ENCODE measurements around the gene GSE1.

GSE1 gene

GRCh38 chr16:85682516-85682915 lies 69.4 kb downstream of the GSE1 start:
- no peak overlapping the region for H3K4me3 ChIP-seq (ENCODE audit: insufficient read depth in 1 of 2, low read depth in 1 of 2, low read length in 2 of 2)
- H3K36me3 ChIP-seq (ENCODE audit: control insufficient read depth in 1 of 2, insufficient read depth in 2 of 2, low read depth in 1 of 2, low read length in 2 of 2) = peaks cover 23 to 36% of the 10 kb centered on the region in 2 experiments
- no peak overlapping the region for H4K91ac ChIP-seq (ENCODE audit: low read length)
- no peak overlapping the region for H2BK12ac ChIP-seq (ENCODE audit: low read length in 2 of 2)
- no peak overlapping the region for H2BK120ac ChIP-seq (ENCODE audit: low read depth, low read length)
- DNase-seq = no peak
- no peak overlapping the region for H3K27ac ChIP-seq (ENCODE audit: low read length, poor library complexity, severe bottlenecking)
- no peak overlapping the region for H3K18ac ChIP-seq (ENCODE audit: low read depth in 1 of 2, low read length in 2 of 2)
- H3K4me2 ChIP-seq (ENCODE audit: low read length, poor library complexity, severe bottlenecking) = no peak overlapping the region
- H3K9me3 ChIP-seq (ENCODE audit: control insufficient read depth, low read length) = no peaks in the 10 kb centered on the region
- H2AK5ac ChIP-seq (ENCODE audit: low read length, severe bottlenecking) = no peak overlapping the region
- no peak overlapping the region for H4K8ac ChIP-seq (ENCODE audit: low read length)
- H2AFZ ChIP-seq (ENCODE audit: low read depth, low read length) = no peak overlapping the region
- no peak overlapping the region for H2BK15ac ChIP-seq (ENCODE audit: low read depth, poor library complexity, severe bottlenecking)
- H3K27me3 ChIP-seq (ENCODE audit: control insufficient read depth in 1 of 2, insufficient read depth in 1 of 2, low read length in 2 of 2) = no peaks in the 10 kb centered on the region
- no peak overlapping the region for H3K23ac ChIP-seq (ENCODE audit: low read length in 2 of 2)
- H3K4ac ChIP-seq (ENCODE audit: low read depth in 1 of 2, low read length in 2 of 2) = no peak overlapping the region
- H3K9ac ChIP-seq (ENCODE audit: low read length) = no peak overlapping the region
- WGBS = 93% methylated on average over 9 of the region's 9 CpGs
- no peaks in the 10 kb centered on the region for H3K4me1 ChIP-seq (ENCODE audit: control insufficient read depth, insufficient read depth, low read depth, low read length)
- no peak overlapping the region for H2BK5ac ChIP-seq (ENCODE audit: low read depth, low read length, poor library complexity, severe bottlenecking)
- peaks cover 9% of the 10 kb centered on the region for H3K79me1 ChIP-seq (replicated peaks; ENCODE audit: low read length, poor library complexity, severe bottlenecking)
- no peak overlapping the region for H3K14ac ChIP-seq (ENCODE audit: low read length in 2 of 2)

- DNase-seq = no peak
- Histone ChIP-seq H3K4me2 (ENCODE audit: low read length, poor library complexity, severe bottlenecking) (no peak overlapping the region), H3K27ac (ENCODE audit: low read length, poor library complexity, severe bottlenecking) (no peak overlapping the region), H3K36me3 (ENCODE audit: control insufficient read depth in 1 of 2, insufficient read depth in 2 of 2, low read depth in 1 of 2, low read length in 2 of 2) (peaks cover 17 to 28% of the 10 kb centered on the region in 2 experiments), H2BK12ac (ENCODE audit: low read length in 2 of 2) (no peak overlapping the region), H2AFZ (ENCODE audit: low read depth, low read length) (no peak overlapping the region), H4K8ac (ENCODE audit: low read length) (no peak overlapping the region), H3K79me1 (replicated peaks; ENCODE audit: low read length, poor library complexity, severe bottlenecking) (peaks cover 12% of the 10 kb centered on the region), H2BK5ac (ENCODE audit: low read depth, low read length, poor library complexity, severe bottlenecking) (no peak overlapping the region), H2AK5ac (ENCODE audit: low read length, severe bottlenecking) (no peak overlapping the region), H3K9ac (ENCODE audit: low read length) (no peak overlapping the region), H3K14ac (ENCODE audit: low read length in 2 of 2) (no peak overlapping the region), H3K4me3 (ENCODE audit: insufficient read depth in 1 of 2, low read depth in 1 of 2, low read length in 2 of 2) (no peak overlapping the region), H3K27me3 (ENCODE audit: control insufficient read depth in 1 of 2, insufficient read depth in 1 of 2, low read length in 2 of 2) (no peaks in the 10 kb centered on the region), H3K18ac (ENCODE audit: low read depth in 1 of 2, low read length in 2 of 2) (no peak overlapping the region), H3K23ac (ENCODE audit: low read length in 2 of 2) (no peak overlapping the region), H2BK15ac (ENCODE audit: low read depth, poor library complexity, severe bottlenecking) (no peak overlapping the region), H4K91ac (ENCODE audit: low read length) (no peak overlapping the region), H3K4me1 (ENCODE audit: control insufficient read depth, insufficient read depth, low read depth, low read length) (peaks cover 3% of the 10 kb centered on the region), H3K4ac (ENCODE audit: low read depth in 1 of 2, low read length in 2 of 2) (no peak overlapping the region), H2BK120ac (ENCODE audit: low read depth, low read length) (no peak overlapping the region), H3K9me3 (ENCODE audit: control insufficient read depth, low read length) (no peaks in the 10 kb centered on the region)
Observed at GRCh38 chr16:85683363-85683762, 70.2 kb downstream of the GSE1 start.

DNA sequence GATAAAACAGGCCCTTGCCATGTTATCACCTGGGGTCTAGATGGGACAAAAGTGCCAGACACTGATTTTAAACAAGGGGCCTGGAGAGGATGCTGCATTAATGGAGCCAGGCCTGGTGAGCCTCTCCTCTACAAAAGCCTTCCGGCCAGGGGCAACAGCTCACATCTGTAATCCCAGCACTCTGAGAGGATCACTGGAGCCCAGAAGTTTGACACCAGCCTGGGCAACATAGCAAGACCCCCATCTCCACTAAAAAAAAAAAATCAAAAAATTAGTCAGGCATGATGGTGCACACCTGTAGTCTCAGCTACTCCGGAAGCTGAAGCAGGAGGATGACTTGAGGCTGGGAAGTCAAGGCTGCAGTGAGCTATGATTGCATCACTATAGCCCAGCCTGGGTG lies 72.1 kb downstream of the GSE1 start:
- no peak overlapping the region for H3K9ac ChIP-seq (ENCODE audit: low read length)
- no peak overlapping the region for H2AFZ ChIP-seq (ENCODE audit: low read depth, low read length)
- H3K23ac ChIP-seq (ENCODE audit: low read length in 2 of 2) = no peak overlapping the region
- no peak overlapping the region for H2BK120ac ChIP-seq (ENCODE audit: low read depth, low read length)
- WGBS = 94% methylated on average over 2 of the region's 2 CpGs
- H2BK12ac ChIP-seq (ENCODE audit: low read length in 2 of 2) = no peak overlapping the region
- H4K91ac ChIP-seq (ENCODE audit: low read length) = no peak overlapping the region
- H3K27me3 ChIP-seq (ENCODE audit: control insufficient read depth in 1 of 2, insufficient read depth in 1 of 2, low read length in 2 of 2) = peaks cover 7 to 10% of the 10 kb centered on the region in 2 experiments
- H3K4ac ChIP-seq (ENCODE audit: low read depth in 1 of 2, low read length in 2 of 2) = no peak overlapping the region
- no peak overlapping the region for H2BK15ac ChIP-seq (ENCODE audit: low read depth, poor library complexity, severe bottlenecking)
- H3K14ac ChIP-seq (ENCODE audit: low read length in 2 of 2) = no peak overlapping the region
- H4K8ac ChIP-seq (ENCODE audit: low read length) = no peak overlapping the region
- H3K4me3 ChIP-seq (ENCODE audit: insufficient read depth in 1 of 2, low read depth in 1 of 2, low read length in 2 of 2) = no peak overlapping the region
- H2AK5ac ChIP-seq (ENCODE audit: low read length, severe bottlenecking) = no peak overlapping the region
- H3K79me1 ChIP-seq (replicated peaks; ENCODE audit: low read length, poor library complexity, severe bottlenecking) = peaks cover 11% of the 10 kb centered on the region
- DNase-seq = no peak
- no peak overlapping the region for H3K4me2 ChIP-seq (ENCODE audit: low read length, poor library complexity, severe bottlenecking)
- H3K4me1 ChIP-seq (ENCODE audit: control insufficient read depth, insufficient read depth, low read depth, low read length) = peaks cover 9% of the 10 kb centered on the region
- H3K36me3 ChIP-seq (ENCODE audit: control insufficient read depth in 1 of 2, insufficient read depth in 2 of 2, low read depth in 1 of 2, low read length in 2 of 2) = peaks cover 10 to 12% of the 10 kb centered on the region in 2 experiments
- H2BK5ac ChIP-seq (ENCODE audit: low read depth, low read length, poor library complexity, severe bottlenecking) = no peak overlapping the region
- no peak overlapping the region for H3K18ac ChIP-seq (ENCODE audit: low read depth in 1 of 2, low read length in 2 of 2)
- no peaks in the 10 kb centered on the region for H3K9me3 ChIP-seq (ENCODE audit: control insufficient read depth, low read length)
- no peak overlapping the region for H3K27ac ChIP-seq (ENCODE audit: low read length, poor library complexity, severe bottlenecking)

- Histone ChIP-seq H2BK120ac (ENCODE audit: low read depth, low read length) (no peak overlapping the region), H4K91ac (ENCODE audit: low read length) (no peak overlapping the region), H2BK15ac (ENCODE audit: low read depth, poor library complexity, severe bottlenecking) (no peak overlapping the region), H2BK5ac (ENCODE audit: low read depth, low read length, poor library complexity, severe bottlenecking) (no peak overlapping the region), H2AFZ (ENCODE audit: low read depth, low read length) (no peak overlapping the region), H2AK5ac (ENCODE audit: low read length, severe bottlenecking) (no peak overlapping the region), H3K27me3 (ENCODE audit: control insufficient read depth in 1 of 2, insufficient read depth in 1 of 2, low read length in 2 of 2) (peaks cover 15 to 25% of the 10 kb centered on the region in 2 experiments), H3K4me1 (ENCODE audit: control insufficient read depth, insufficient read depth, low read depth, low read length) (peaks cover 9% of the 10 kb centered on the region), H3K14ac (ENCODE audit: low read length in 2 of 2) (no peak overlapping the region), H3K27ac (ENCODE audit: low read length, poor library complexity, severe bottlenecking) (no peak overlapping the region), H2BK12ac (ENCODE audit: low read length in 2 of 2) (no peak overlapping the region), H3K4me2 (ENCODE audit: low read length, poor library complexity, severe bottlenecking) (no peak overlapping the region), H3K4ac (ENCODE audit: low read depth in 1 of 2, low read length in 2 of 2) (no peak overlapping the region), H3K9me3 (ENCODE audit: control insufficient read depth, low read length) (no peaks in the 10 kb centered on the region), H3K18ac (ENCODE audit: low read depth in 1 of 2, low read length in 2 of 2) (no peak overlapping the region), H3K23ac (ENCODE audit: low read length in 2 of 2) (no peak overlapping the region), H4K8ac (ENCODE audit: low read length) (no peak overlapping the region), H3K9ac (ENCODE audit: low read length) (no peak overlapping the region), H3K79me1 (replicated peaks; ENCODE audit: low read length, poor library complexity, severe bottlenecking) (peaks cover 11% of the 10 kb centered on the region), H3K36me3 (ENCODE audit: control insufficient read depth in 1 of 2, insufficient read depth in 2 of 2, low read depth in 1 of 2, low read length in 2 of 2) (peaks cover 0 to 4% of the 10 kb centered on the region in 2 experiments), H3K4me3 (ENCODE audit: insufficient read depth in 1 of 2, low read depth in 1 of 2, low read length in 2 of 2) (no peak overlapping the region)
- DNase-seq = no peak
- 91% methylated on average over 13 of the region's 15 CpGs for WGBS
Observed at GRCh38 chr16:85686912-85687591, 73.9 kb downstream of the GSE1 start.

Data from mesenchymal stem cell (in vitro differentiated cells and primary cell).